Activated CD8-positive, alpha-beta T cell treated with anti-CD3 and anti-CD28 coated beads, Interleukin-2, amount 10 ng/mL, durations not matched to agents 7 days and 5 days (primary cell): Measurements from ENCODE around the gene SPOCK2. TPM values are rescaled to one million over a fixed set of nuclear protein-coding genes. Genes with fewer than 3 reads are reported as not detected.
"Not testable (repeated sequence)": the region's sequence is repeated elsewhere in the genome, so short reads cannot be mapped to it uniquely, and the experiment has no call there.

Experiments
- ATAC-seq: fragments of 150-1000 bp; cut with Tn5 transposase; one replicate; pipeline ENCODE4 v1.10.0; 2021; ENCODE audit warnings: moderate library complexity
- CTCF ChIA-PET: fragments of 350-600 bp; sonication (Branson Sonifier 250); formaldehyde crosslinking; loops from one replicate; lab custom pipeline; 2021; ENCODE audit warnings: antibody characterized with exemption; lab: Charles Lee
- POLR2A ChIA-PET: fragments of 350-600 bp; sonication (Branson Sonifier 250); formaldehyde crosslinking; loops from one replicate; lab custom pipeline; 2021; ENCODE audit warnings: antibody characterized with exemption; lab: Charles Lee
- DNase-seq: peaks from one replicate; pipeline ENCODE4 v3.0.0-alpha.2; 2020
- H3K27ac Mint-ChIP-seq: one replicate; pipeline ENCODE4 v1.8.0; 2021; ENCODE audit warnings: mild to moderate bottlenecking, mixed read lengths
- H3K27me3 Mint-ChIP-seq: one replicate; pipeline ENCODE4 v1.8.0; 2021; ENCODE audit warnings: low read depth, mixed read lengths
- H3K36me3 Mint-ChIP-seq: one replicate; pipeline ENCODE4 v1.8.0; 2021; ENCODE audit warnings: low read depth, mixed read lengths
- H3K4me1 Mint-ChIP-seq: one replicate; pipeline ENCODE4 v1.8.0; 2021; ENCODE audit warnings: low read depth, mixed read lengths
- H3K4me3 Mint-ChIP-seq: one replicate; pipeline ENCODE4 v1.8.0; 2021; ENCODE audit warnings: mild to moderate bottlenecking, mixed read lengths
- H3K9me3 Mint-ChIP-seq: one replicate; pipeline ENCODE4 v1.8.0; 2022; ENCODE audit warnings: mixed read lengths; ENCODE audit not compliant: insufficient read depth
- total RNA-seq, 2 experiments: library from RNA; stranded (reverse); gene quantifications; one replicate each; pipeline ENCODE4 v1.2.3, GENCODE V29; 2021

Gene SPOCK2
- total RNA-seq: 100 to 1,000 TPM; 261 to 268 TPM

GRCh38 chr10:72087969-72088888, at the start of gene SPOCK2:
Gene SPOCK2, minus strand, starts transcription at chr10:72088551. Its CDS starts 223 bp downstream, at chr10:72088328.
- no peaks in the 10 kb centered on the region for H3K9me3 Mint-ChIP-seq

GRCh38 chr10:72137583-72137982, 49.2 kb upstream of the SPOCK2 start:
- Mint-ChIP-seq H3K4me3 (no peak overlapping the region), H3K9me3 (no peaks in the 10 kb centered on the region), H3K27me3 (no peaks in the 10 kb centered on the region), H3K27ac (no peak overlapping the region), H3K36me3 (peaks cover 19% of the 10 kb centered on the region), H3K4me1 (peaks cover 38% of the 10 kb centered on the region)
- CTCF ChIA-PET: interaction anchor here (1.3 to 3.4 kb wide), 3 partner anchors 11 to 89 kb away, joined by 3 to 18 read pairs (median 6); no protein-coding TSS in a partner anchor
- POLR2A ChIA-PET: no interaction called here
- DNase-seq (no peak), ATAC-seq (no peak)

More at GRCh38 chr10:72087969-72088888, at the start of gene SPOCK2:
- ATAC-seq: peak; percentile 60
- DNase-seq: peak; percentile 81
- ChIA-PET CTCF (interaction anchor here (0.7 to 3.1 kb wide), 8 partner anchors 9 to 252 kb away, joined by 3 to 14 read pairs (median 4); no protein-coding TSS in a partner anchor), POLR2A (interaction anchor here (0.8 to 3.5 kb wide), 19 partner anchors 9 to 262 kb away, joined by 3 to 51 read pairs (median 4); partner anchors contain the start of genes ANAPC16, ASCC1 and DDIT4)
- Mint-ChIP-seq H3K27me3 (no peaks in the 10 kb centered on the region), H3K36me3 (peaks cover 41% of the 10 kb centered on the region), H3K4me3 (peak within 1 kb of the TSS; percentile 97), H3K4me1 (peaks cover 58% of the 10 kb centered on the region), H3K27ac (peak within 1 kb of the TSS; percentile 99)

- H3K4me3 Mint-ChIP-seq, H3K27ac Mint-ChIP-seq, H3K9me3 Mint-ChIP-seq, ATAC-seq, DNase-seq, H3K27me3 Mint-ChIP-seq: not testable (repeated sequence)
- POLR2A ChIA-PET: interaction anchor here (0.9 kb wide), 1 partner anchor 82 kb away, joined by 3 read pairs; no protein-coding TSS in a partner anchor
- CTCF ChIA-PET: interaction anchor here (1.3 to 3.4 kb wide), 3 partner anchors 10 to 240 kb away, joined by 3 to 18 read pairs (median 6); no protein-coding TSS in a partner anchor
- Mint-ChIP-seq H3K4me1 (peaks cover 45% of the 10 kb centered on the region), H3K36me3 (peaks cover 22% of the 10 kb centered on the region)
Measured at GRCh38 chr10:72136225-72136624, 47.9 kb upstream of the SPOCK2 start.

GRCh38 chr10:72134785-72135767, 46.7 kb upstream of the SPOCK2 start:
- Mint-ChIP-seq H3K4me3 (no peak overlapping the region), H3K4me1 (peaks cover 49% of the 10 kb centered on the region), H3K36me3 (peaks cover 22% of the 10 kb centered on the region), H3K27me3 (no peaks in the 10 kb centered on the region), H3K27ac (peak overlapping the region; percentile 48), H3K9me3 (no peaks in the 10 kb centered on the region)
- ATAC-seq: no peak
- no peak for DNase-seq
- ChIA-PET CTCF (interaction anchor here (1.3 to 5.0 kb wide), 5 partner anchors 8 to 238 kb away, joined by 3 to 65 read pairs (median 18); partner anchors contain the start of gene DDIT4), POLR2A (interaction anchor here (0.9 kb wide), 1 partner anchor 113 kb away, joined by 3 read pairs; no protein-coding TSS in a partner anchor)

- no peaks in the 10 kb centered on the region for H3K9me3 Mint-ChIP-seq
- H3K4me3 Mint-ChIP-seq: no peak overlapping the region
- no peak overlapping the region for H3K27ac Mint-ChIP-seq
- H3K4me1 Mint-ChIP-seq: peaks cover 52% of the 10 kb centered on the region
- peaks cover 26% of the 10 kb centered on the region for H3K36me3 Mint-ChIP-seq
- ChIA-PET POLR2A (interaction anchor here (1.3 kb wide), 1 partner anchor 45 kb away, joined by 6 read pairs; the partner anchor contains the start of gene SPOCK2), CTCF (interaction anchor here (0.7 to 5.0 kb wide), 9 partner anchors 11 to 209 kb away, joined by 3 to 65 read pairs (median 15); partner anchors contain the start of gene DDIT4)
- no peaks in the 10 kb centered on the region for H3K27me3 Mint-ChIP-seq
- DNase-seq: no peak
- ATAC-seq: no peak
Measured at GRCh38 chr10:72133517-72133916, 45.2 kb upstream of the SPOCK2 start.

GRCh38 chr10:72132854-72133253, 44.5 kb upstream of the SPOCK2 start:
- peaks cover 50% of the 10 kb centered on the region for H3K4me1 Mint-ChIP-seq
- no peaks in the 10 kb centered on the region for H3K9me3 Mint-ChIP-seq
- DNase-seq: no peak
- H3K36me3 Mint-ChIP-seq: peaks cover 29% of the 10 kb centered on the region
- ATAC-seq: no peak
- ChIA-PET CTCF (interaction anchor here (0.8 to 5.0 kb wide), 14 partner anchors 8 to 209 kb away, joined by 3 to 65 read pairs (median 6); partner anchors contain the start of genes ANAPC16, ASCC1 and DDIT4), POLR2A (interaction anchor here (1.3 to 1.6 kb wide), 2 partner anchors 45 to 164 kb away, joined by 3 to 6 read pairs; partner anchors contain the start of gene SPOCK2)
- H3K27me3 Mint-ChIP-seq: no peaks in the 10 kb centered on the region
- no peak overlapping the region for H3K4me3 Mint-ChIP-seq
- H3K27ac Mint-ChIP-seq: no peak overlapping the region

GRCh38 chr10:72127571-72127970, 39.2 kb upstream of the SPOCK2 start:
- H3K9me3 Mint-ChIP-seq: no peaks in the 10 kb centered on the region
- no peak overlapping the region for H3K27ac Mint-ChIP-seq
- peaks cover 16% of the 10 kb centered on the region for H3K36me3 Mint-ChIP-seq
- ATAC-seq (no peak), DNase-seq (no peak)
- no peak overlapping the region for H3K4me3 Mint-ChIP-seq
- peaks cover 20% of the 10 kb centered on the region for H3K4me1 Mint-ChIP-seq
- no peaks in the 10 kb centered on the region for H3K27me3 Mint-ChIP-seq
- ChIA-PET CTCF (interaction anchor here (1.0 to 5.3 kb wide), 14 partner anchors 9 to 216 kb away, joined by 3 to 47 read pairs (median 5); no protein-coding TSS in a partner anchor), POLR2A (interaction anchor here (0.6 kb wide), 1 partner anchor 98 kb away, joined by 4 read pairs; no protein-coding TSS in a partner anchor)

GRCh38 chr10:72126872-72127232, 38.5 kb upstream of the SPOCK2 start:
- ATAC-seq: no peak
- no peak for DNase-seq
- peaks cover 15% of the 10 kb centered on the region for H3K36me3 Mint-ChIP-seq
- ChIA-PET CTCF (interaction anchor here (0.8 to 5.3 kb wide), 25 partner anchors 9 to 213 kb away, joined by 3 to 47 read pairs (median 5); no protein-coding TSS in a partner anchor), POLR2A (interaction anchor here (0.6 kb wide), 1 partner anchor 98 kb away, joined by 4 read pairs; no protein-coding TSS in a partner anchor)
- no peak overlapping the region for H3K27ac Mint-ChIP-seq
- peaks cover 20% of the 10 kb centered on the region for H3K4me1 Mint-ChIP-seq
- no peak overlapping the region for H3K4me3 Mint-ChIP-seq
- H3K27me3 Mint-ChIP-seq: no peaks in the 10 kb centered on the region
- H3K9me3 Mint-ChIP-seq: no peaks in the 10 kb centered on the region

GRCh38 chr10:72126184-72126871, 38.0 kb upstream of the SPOCK2 start:
- Mint-ChIP-seq H3K4me1 (peaks cover 25% of the 10 kb centered on the region), H3K27ac (no peak overlapping the region), H3K4me3 (no peak overlapping the region), H3K27me3 (no peaks in the 10 kb centered on the region), H3K36me3 (peaks cover 20% of the 10 kb centered on the region), H3K9me3 (no peaks in the 10 kb centered on the region)
- CTCF ChIA-PET: interaction anchor here (0.8 to 5.3 kb wide), 29 partner anchors 10 to 213 kb away, joined by 3 to 47 read pairs (median 5); no protein-coding TSS in a partner anchor
- DNase-seq: no peak
- ATAC-seq: no peak
- POLR2A ChIA-PET: interaction anchor here (0.8 to 1.2 kb wide), 3 partner anchors 44 to 92 kb away, joined by 3 read pairs; partner anchors contain the start of genes ANAPC16 and ASCC1

GRCh38 chr10:72124989-72125388, 36.6 kb upstream of the SPOCK2 start:
- Mint-ChIP-seq H3K27me3 (no peaks in the 10 kb centered on the region), H3K27ac (no peak overlapping the region), H3K9me3 (no peaks in the 10 kb centered on the region), H3K4me3 (no peak overlapping the region), H3K36me3 (peaks cover 24% of the 10 kb centered on the region), H3K4me1 (peaks cover 20% of the 10 kb centered on the region)
- POLR2A ChIA-PET: no interaction called here
- DNase-seq (no peak), ATAC-seq (no peak)
- CTCF ChIA-PET: interaction anchor here (0.8 to 5.3 kb wide), 11 partner anchors 9 to 215 kb away, joined by 4 to 47 read pairs (median 15); no protein-coding TSS in a partner anchor
